ENCODE results near the gene PKN2.

The PKN2 gene

GRCh38 chr1:88799491-88799890, 115.4 kb downstream of the PKN2 start:
- POLR2A ChIA-PET, result no interaction called here
- Histone ChIP-seq H3K36me3 (ENCODE audit: control insufficient read depth in 2 of 2, insufficient read depth in 1 of 2, low read length in 2 of 2) (peaks cover 0 to 51% of the 10 kb centered on the region in 2 experiments; a peak in 2 of 3 replicates), H3K27ac (ENCODE audit: extremely low read depth, low read depth, low read length) (no peak overlapping the region), H3K9me3 (ENCODE audit: control insufficient read depth, insufficient read depth, low read depth, low read length) (no peaks in the 10 kb centered on the region), H3K4me3 (ENCODE audit: low read depth, low read length) (no peak overlapping the region), H3K4me1 (ENCODE audit: control insufficient read depth, insufficient read depth, low read length) (no peaks in the 10 kb centered on the region)
- CTCF ChIA-PET, result interaction anchor here (0.5 to 2.1 kb wide), 6 partner anchors 14 to 1617 kb away, joined by 3 to 5 read pairs (median 3); no protein-coding TSS in a partner anchor
- no peak for TF ChIP-seq ZNF423 (tag by site-specific recombination; IDR thresholded peaks at IDR 0.05)
- no peak for TF ChIP-seq ZBTB48 (tag by site-specific recombination; IDR thresholded peaks at IDR 0.05)
- no peak for TF ChIP-seq ZNF48 (tag by site-specific recombination; IDR thresholded peaks at IDR 0.05)
- TF ChIP-seq, protein P1, sequence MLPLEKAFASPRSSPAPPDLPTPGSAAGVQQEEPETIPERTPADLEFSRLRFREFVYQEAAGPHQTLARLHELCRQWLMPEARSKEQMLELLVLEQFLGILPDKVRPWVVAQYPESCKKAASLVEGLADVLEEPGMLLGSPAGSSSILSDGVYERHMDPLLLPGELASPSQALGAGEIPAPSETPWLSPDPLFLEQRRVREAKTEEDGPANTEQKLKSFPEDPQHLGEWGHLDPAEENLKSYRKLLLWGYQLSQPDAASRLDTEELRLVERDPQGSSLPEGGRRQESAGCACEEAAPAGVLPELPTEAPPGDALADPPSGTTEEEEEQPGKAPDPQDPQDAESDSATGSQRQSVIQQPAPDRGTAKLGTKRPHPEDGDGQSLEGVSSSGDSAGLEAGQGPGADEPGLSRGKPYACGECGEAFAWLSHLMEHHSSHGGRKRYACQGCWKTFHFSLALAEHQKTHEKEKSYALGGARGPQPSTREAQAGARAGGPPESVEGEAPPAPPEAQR (tag by site-specific recombination; IDR thresholded peaks at IDR 0.05), result no peak
- TF ChIP-seq KLF1 (tag by site-specific recombination; IDR thresholded peaks at IDR 0.05), result no peak
- TF ChIP-seq, protein P2, sequence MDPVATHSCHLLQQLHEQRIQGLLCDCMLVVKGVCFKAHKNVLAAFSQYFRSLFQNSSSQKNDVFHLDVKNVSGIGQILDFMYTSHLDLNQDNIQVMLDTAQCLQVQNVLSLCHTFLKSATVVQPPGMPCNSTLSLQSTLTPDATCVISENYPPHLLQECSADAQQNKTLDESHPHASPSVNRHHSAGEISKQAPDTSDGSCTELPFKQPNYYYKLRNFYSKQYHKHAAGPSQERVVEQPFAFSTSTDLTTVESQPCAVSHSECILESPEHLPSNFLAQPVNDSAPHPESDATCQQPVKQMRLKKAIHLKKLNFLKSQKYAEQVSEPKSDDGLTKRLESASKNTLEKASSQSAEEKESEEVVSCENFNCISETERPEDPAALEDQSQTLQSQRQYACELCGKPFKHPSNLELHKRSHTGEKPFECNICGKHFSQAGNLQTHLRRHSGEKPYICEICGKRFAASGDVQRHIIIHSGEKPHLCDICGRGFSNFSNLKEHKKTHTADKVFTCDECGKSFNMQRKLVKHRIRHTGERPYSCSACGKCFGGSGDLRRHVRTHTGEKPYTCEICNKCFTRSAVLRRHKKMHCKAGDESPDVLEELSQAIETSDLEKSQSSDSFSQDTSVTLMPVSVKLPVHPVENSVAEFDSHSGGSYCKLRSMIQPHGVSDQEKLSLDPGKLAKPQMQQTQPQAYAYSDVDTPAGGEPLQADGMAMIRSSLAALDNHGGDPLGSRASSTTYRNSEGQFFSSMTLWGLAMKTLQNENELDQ (tag by site-specific recombination; IDR thresholded peaks at IDR 0.05; ENCODE audit: low read depth), result no peak
- TF ChIP-seq ZFP69B (tag by site-specific recombination; IDR thresholded peaks at IDR 0.05), result no peak
- no peak for TF ChIP-seq OVOL3 (tag by site-specific recombination; IDR thresholded peaks at IDR 0.05)
- no peak for TF ChIP-seq ZSCAN30 (tag by site-specific recombination; IDR thresholded peaks at IDR 0.05)
- TF ChIP-seq ZNF488 (tag by site-specific recombination; IDR thresholded peaks at IDR 0.05), result no peak
- TF ChIP-seq ZNF37A (tag by site-specific recombination; IDR thresholded peaks at IDR 0.05), result no peak
- TF ChIP-seq ZNF157 (tag by site-specific recombination; IDR thresholded peaks at IDR 0.05), result no peak
- no peak for TF ChIP-seq ZNF184 (tag by site-specific recombination; IDR thresholded peaks at IDR 0.05)
- no peak for TF ChIP-seq ZBTB7A (tag by site-specific recombination; IDR thresholded peaks at IDR 0.05; ENCODE audit: low read depth)

- H3K9me3 ChIP-seq (ENCODE audit: control insufficient read depth, insufficient read depth, low read depth, low read length), result no peaks in the 10 kb centered on the region
- CTCF ChIA-PET, result interaction anchor here (0.7 to 2.1 kb wide), 7 partner anchors 10 to 106 kb away, joined by 3 to 8 read pairs (median 3); no protein-coding TSS in a partner anchor
- H3K36me3 ChIP-seq (ENCODE audit: control insufficient read depth in 2 of 2, insufficient read depth in 1 of 2, low read length in 2 of 2), result peaks cover 0 to 58% of the 10 kb centered on the region in 2 experiments
- TF ChIP-seq MZF1 (tag by site-specific recombination; IDR thresholded peaks at IDR 0.05; ENCODE audit: borderline replicate concordance), result no peak
- TF ChIP-seq PBX3 (CRISPR knock-in tag; IDR thresholded peaks at IDR 0.05), result no peak
- no peak for TF ChIP-seq ZNF202 (tag by site-specific recombination; IDR thresholded peaks at IDR 0.05; ENCODE audit: borderline replicate concordance)
- TF ChIP-seq ZNF366 (tag by site-specific recombination; conservative IDR thresholded peaks at IDR 0.05), result no peak
- TF ChIP-seq ZNF324 (tag by site-specific recombination; IDR thresholded peaks at IDR 0.05), result no peak
- TF ChIP-seq GFI1B (tag by site-specific recombination; IDR thresholded peaks at IDR 0.05), result no peak
- TF ChIP-seq ZNF654 (tag by site-specific recombination; IDR thresholded peaks at IDR 0.05; ENCODE audit: low read depth), result peak; percentile 37
- no peak for TF ChIP-seq ZNF664 (tag by site-specific recombination; IDR thresholded peaks at IDR 0.05)
- no peak for TF ChIP-seq ZNF175 (tag by site-specific recombination; IDR thresholded peaks at IDR 0.05)
- no peak for TF ChIP-seq ZNF184 (tag by site-specific recombination; IDR thresholded peaks at IDR 0.05)
- no peak for TF ChIP-seq ZFP3 (tag by site-specific recombination; IDR thresholded peaks at IDR 0.05; ENCODE audit: low read depth)
- TF ChIP-seq ZNF146 (tag by site-specific recombination; IDR thresholded peaks at IDR 0.05), result no peak
- TF ChIP-seq, protein P3, sequence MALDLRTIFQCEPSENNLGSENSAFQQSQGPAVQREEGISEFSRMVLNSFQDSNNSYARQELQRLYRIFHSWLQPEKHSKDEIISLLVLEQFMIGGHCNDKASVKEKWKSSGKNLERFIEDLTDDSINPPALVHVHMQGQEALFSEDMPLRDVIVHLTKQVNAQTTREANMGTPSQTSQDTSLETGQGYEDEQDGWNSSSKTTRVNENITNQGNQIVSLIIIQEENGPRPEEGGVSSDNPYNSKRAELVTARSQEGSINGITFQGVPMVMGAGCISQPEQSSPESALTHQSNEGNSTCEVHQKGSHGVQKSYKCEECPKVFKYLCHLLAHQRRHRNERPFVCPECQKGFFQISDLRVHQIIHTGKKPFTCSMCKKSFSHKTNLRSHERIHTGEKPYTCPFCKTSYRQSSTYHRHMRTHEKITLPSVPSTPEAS (tag by site-specific recombination; IDR thresholded peaks at IDR 0.05), result no peak
- TF ChIP-seq PRDM1 (tag by site-specific recombination; IDR thresholded peaks at IDR 0.05), result 0 out of 2 replicates have a peak, but pooled peaks have one; percentile 21
- no peak for TF ChIP-seq ZNF529 (tag by site-specific recombination; IDR thresholded peaks at IDR 0.05; ENCODE audit: insufficient replicate concordance)
- no peak for TF ChIP-seq WT1 (tag by site-specific recombination; IDR thresholded peaks at IDR 0.05)
- TF ChIP-seq ZFP69B (tag by site-specific recombination; IDR thresholded peaks at IDR 0.05), result no peak
- no peak for TF ChIP-seq ZNF10 (tag by site-specific recombination; IDR thresholded peaks at IDR 0.05)
These were observed 116.4 kb downstream of the PKN2 start for GRCh38 chr1:88800382-88801051.

More at GRCh38 chr1:88800382-88801051, 116.4 kb downstream of the PKN2 start:
- Histone ChIP-seq H3K4me3 (ENCODE audit: low read depth, low read length) (no peak overlapping the region), H3K4me1 (ENCODE audit: control insufficient read depth, insufficient read depth, low read length) (no peaks in the 10 kb centered on the region), H3K27ac (ENCODE audit: extremely low read depth, low read depth, low read length) (no peak overlapping the region)
- POLR2A ChIA-PET, result no interaction called here

Measured in HEK293 (cell line).